Skin epidermis (tissue), 12 donors: Measurements from ENCODE around the gene SP9.

Experiments
- H3K27ac ChIP-seq, 21 experiments: fragments of 200-600 bp; sonication (generic) in 11 of 21; one replicate each; pipeline ENCODE4 v1.5.0; 2020; ENCODE audit warnings: mild to moderate bottlenecking in 3 of 21, inconsistent platforms in 2 of 21, moderate library complexity in 2 of 21
- H3K4me3 ChIP-seq, 7 experiments: fragments of 200-600 bp; sonication (generic) in 2 of 7; one replicate each; pipeline ENCODE4 v1.5.0; 2020; ENCODE audit warnings: inconsistent platforms in 2 of 7, mild to moderate bottlenecking in 2 of 7, moderate library complexity in 1 of 7

SP9 gene

GRCh38 chr2:174334781-174335251 lies at the start of gene SP9:
Gene SP9, plus strand, starts transcription at chr2:174334954. Its CDS starts 139 bp downstream, at chr2:174335093.
- peak within 1 kb of the TSS; percentile 9 to 42 (median 34) for H3K4me3 ChIP-seq
- H3K27ac ChIP-seq: peak within 1 kb of the TSS in 2 of 21 experiments; percentile 12 to 13

- no peak overlapping the region for H3K4me3 ChIP-seq
- H3K27ac ChIP-seq: no peak overlapping the region
Observed at GRCh38 chr2:174286172-174286571, 48.6 kb upstream of the SP9 start.

GRCh38 chr2:174292908-174293307 lies 41.8 kb upstream of the SP9 start:
- Histone ChIP-seq H3K27ac (no peak overlapping the region), H3K4me3 (no peak overlapping the region)

- Histone ChIP-seq H3K27ac (no peak overlapping the region), H3K4me3 (no peak overlapping the region)
Observed at GRCh38 chr2:174300114-174300513, 34.6 kb upstream of the SP9 start.

GRCh38 chr2:174312581-174313234 lies 22.0 kb upstream of the SP9 start:
- no peak overlapping the region for H3K4me3 ChIP-seq
- no peak overlapping the region for H3K27ac ChIP-seq

- H3K27ac ChIP-seq: no peak overlapping the region
Observed at GRCh38 chr2:174322149-174322548, 12.6 kb upstream of the SP9 start.

GRCh38 chr2:174322746-174323145 lies 12.0 kb upstream of the SP9 start:
- Histone ChIP-seq H3K4me3 (no peak overlapping the region), H3K27ac (no peak overlapping the region)

More at GRCh38 chr2:174322149-174322548, 12.6 kb upstream of the SP9 start:
- H3K4me3 ChIP-seq: no peak overlapping the region

GRCh38 chr2:174324530-174324929 lies 10.2 kb upstream of the SP9 start:
- Histone ChIP-seq H3K4me3 (no peak overlapping the region), H3K27ac (no peak overlapping the region)

GRCh38 chr2:174325373-174326160 lies 9.2 kb upstream of the SP9 start:
- H3K4me3 ChIP-seq: peak overlapping the region; percentile 32 to 48 (median 40)
- peak overlapping the region in 14 of 21 experiments; percentile 11 to 72 (median 56) for H3K27ac ChIP-seq

- peak overlapping the region; percentile 32 to 48 (median 40) for H3K4me3 ChIP-seq
- peak overlapping the region in 15 of 21 experiments; percentile 2 to 72 (median 53) for H3K27ac ChIP-seq
Observed at GRCh38 chr2:174326161-174327020, 8.4 kb upstream of the SP9 start.

GRCh38 chr2:174327021-174327840 lies 7.5 kb upstream of the SP9 start:
- Histone ChIP-seq H3K4me3 (peak overlapping the region; percentile 32 to 48 (median 40)), H3K27ac (peak overlapping the region in 4 of 21 experiments; percentile 30 to 72 (median 70))

GRCh38 chr2:174327841-174328113 lies 7.0 kb upstream of the SP9 start:
- Histone ChIP-seq H3K4me3 (peak overlapping the region in 2 of 7 experiments; percentile 6 to 7), H3K27ac (peak overlapping the region in 7 of 21 experiments; percentile 6 to 80 (median 39))

- peak overlapping the region in 10 of 21 experiments; percentile 6 to 80 (median 42) for H3K27ac ChIP-seq
- peak overlapping the region in 4 of 7 experiments; percentile 2 to 18 (median 8) for H3K4me3 ChIP-seq
Observed at GRCh38 chr2:174328114-174328960, 6.4 kb upstream of the SP9 start.

GRCh38 chr2:174328961-174329715 lies 5.6 kb upstream of the SP9 start:
- Histone ChIP-seq H3K4me3 (peak overlapping the region in 4 of 7 experiments; percentile 2 to 18 (median 8)), H3K27ac (peak overlapping the region in 9 of 21 experiments; percentile 17 to 80 (median 53))

GRCh38 chr2:174330945-174331594 lies 3.7 kb upstream of the SP9 start:
- no peak overlapping the region for H3K4me3 ChIP-seq
- no peak overlapping the region for H3K27ac ChIP-seq

GRCh38 chr2:174331595-174332216 lies 3.0 kb upstream of the SP9 start:
- no peak overlapping the region for H3K27ac ChIP-seq
- H3K4me3 ChIP-seq: no peak overlapping the region
